CD4-positive, alpha-beta T cell treated with Interleukin-17A for 1 hour (primary cell): ENCODE results near the gene KCNQ2.

ENCODE experiments used
- DNase-seq: peaks from one replicate; pipeline ENCODE4 v3.0.0-alpha.2; 2020

Gene KCNQ2

DNA sequence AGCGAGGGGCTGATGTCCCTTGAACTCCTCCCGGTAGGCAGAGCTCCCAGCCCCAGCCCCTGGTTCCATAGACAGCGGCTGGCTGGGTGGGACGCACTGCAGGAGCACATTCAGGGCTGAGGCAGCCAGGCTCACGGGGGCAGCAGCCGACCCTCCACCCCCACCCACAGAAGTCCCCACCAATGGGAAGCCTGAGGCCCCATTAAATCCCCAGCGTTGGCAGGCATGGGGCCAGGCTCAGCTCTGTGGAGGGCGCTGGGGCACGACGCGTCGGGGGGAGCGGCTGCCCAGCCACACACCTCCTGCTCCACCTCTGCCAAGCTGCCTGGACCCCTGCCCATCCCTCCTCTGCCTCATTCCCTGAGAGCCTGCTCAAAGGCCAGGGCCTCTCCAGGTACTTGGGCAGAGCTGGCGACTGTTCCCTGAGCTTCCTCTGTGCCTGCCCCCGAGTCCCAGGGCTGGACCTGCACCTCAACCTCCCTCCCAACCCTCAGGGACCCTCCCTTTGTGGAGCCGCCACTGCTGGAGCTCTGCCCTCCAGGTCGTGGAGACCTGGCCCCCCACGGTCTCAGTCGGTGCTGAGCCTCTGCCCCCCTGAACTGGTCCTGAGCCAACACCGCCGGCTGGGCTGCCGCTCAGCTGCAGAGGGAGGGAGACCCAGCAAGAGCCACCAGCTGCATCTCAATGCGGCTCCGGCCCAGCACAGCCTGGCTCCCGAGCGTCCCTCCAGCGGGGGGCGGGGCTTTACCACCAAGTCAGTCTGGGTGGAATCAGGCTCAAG lies 120.5 kb downstream of the KCNQ2 start:
- DNase-seq: no peak

DNA sequence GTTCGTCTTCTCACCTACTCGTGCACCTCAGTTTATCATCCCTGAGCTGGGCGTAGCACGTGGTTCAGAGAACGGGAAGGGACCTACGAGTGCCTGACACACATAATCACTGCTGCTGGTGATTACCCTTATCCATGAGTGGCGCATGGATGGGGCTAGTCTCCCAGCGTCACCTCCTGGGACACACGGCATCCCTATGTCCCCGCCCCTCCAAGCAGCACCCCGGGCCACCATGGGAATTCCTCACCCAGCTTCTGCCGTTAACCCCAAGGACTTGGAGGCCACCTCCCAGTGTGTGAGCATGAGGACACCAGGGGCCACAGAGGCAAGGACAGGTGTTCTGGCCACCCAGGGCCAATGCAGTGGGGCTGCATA lies 121.1 kb downstream of the KCNQ2 start:
- DNase-seq: no peak

DNA sequence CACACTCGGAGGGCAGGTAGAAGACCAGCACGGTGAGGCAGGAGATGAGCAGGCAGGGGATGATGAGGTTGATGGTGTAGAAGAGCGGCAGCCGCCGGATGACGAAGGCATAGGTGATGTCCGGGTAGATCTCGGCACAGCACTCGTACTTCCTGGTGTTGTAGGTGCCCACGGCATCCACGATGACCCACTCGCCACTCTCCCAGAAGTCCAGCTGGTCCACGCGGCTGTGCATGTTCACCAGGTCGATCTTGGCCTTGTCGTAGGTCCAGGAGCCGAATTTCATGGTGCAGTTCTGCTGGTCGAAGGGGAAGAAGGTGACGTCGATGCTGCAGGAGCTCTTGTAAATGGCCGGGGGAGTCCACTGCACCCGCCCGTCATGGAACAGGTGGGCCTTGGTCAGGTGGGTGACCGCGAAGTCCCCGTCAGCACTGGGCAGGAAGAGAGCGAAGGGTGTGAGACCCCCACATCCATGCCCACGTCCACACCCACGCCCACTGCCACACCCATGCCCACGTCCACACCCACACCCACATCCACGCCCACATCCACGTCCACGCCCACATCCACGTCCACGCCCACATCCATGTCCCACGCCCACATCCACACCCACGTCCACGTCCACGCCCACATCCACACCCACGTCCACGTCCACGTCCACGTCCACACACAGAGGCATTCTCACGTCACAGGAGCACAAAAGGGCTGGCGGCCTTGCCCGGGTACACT lies 121.7 kb downstream of the KCNQ2 start:
- DNase-seq: no peak
